Loucy (cell line): ENCODE data around the gene LRRC10.

Experiments
- H2AFZ ChIP-seq: fragments of 200-600 bp; sonication (generic); 2 replicates; pipeline ENCODE4 v1.6.0; 2016; ENCODE audit warnings: antibody characterized with exemption, mild to moderate bottlenecking, low read length, moderate library complexity
- H3F3A ChIP-seq: fragments of 200-600 bp; 2 replicates; pipeline ENCODE4 v1.6.0; 2016; ENCODE audit warnings: antibody characterized with exemption, low read depth, mild to moderate bottlenecking
- H3K27me3 ChIP-seq: fragments of 200-600 bp; sonication (generic); 2 replicates; pipeline ENCODE4 v1.6.1; 2014; ENCODE audit warnings: low read length, mild to moderate bottlenecking; ENCODE audit not compliant: insufficient read depth, poor library complexity, severe bottlenecking
- H3K36me3 ChIP-seq: fragments of 200-600 bp; sonication (generic); 2 replicates; pipeline ENCODE4 v1.6.1; 2016; ENCODE audit warnings: low read length; ENCODE audit not compliant: insufficient read depth
- H3K4me1 ChIP-seq: fragments of 200-600 bp; sonication (generic); 2 replicates; pipeline ENCODE4 v1.5.1; 2014; ENCODE audit warnings: low read length, mild to moderate bottlenecking; ENCODE audit not compliant: insufficient read depth, poor library complexity, severe bottlenecking
- H3K4me2 ChIP-seq: fragments of 200-600 bp; sonication (generic); 2 replicates; pipeline ENCODE4 v1.6.0; 2014; ENCODE audit warnings: antibody characterized with exemption, low read length, low read depth, mild to moderate bottlenecking; ENCODE audit not compliant: poor library complexity, severe bottlenecking
- H3K4me3 ChIP-seq: fragments of 200-600 bp; sonication (generic); 2 replicates; pipeline ENCODE4 v1.5.1; 2014; ENCODE audit warnings: low read length, mild to moderate bottlenecking, mixed read lengths; ENCODE audit not compliant: poor library complexity, severe bottlenecking
- H3K79me2 ChIP-seq: fragments of 200-600 bp; sonication (generic); 2 replicates; pipeline ENCODE4 v1.6.1; 2014; ENCODE audit warnings: low read length; ENCODE audit not compliant: insufficient read depth
- H3K9ac ChIP-seq: fragments of 200-600 bp; sonication (generic); 2 replicates; pipeline ENCODE4 v1.6.0; 2014; ENCODE audit warnings: mild to moderate bottlenecking, low read depth, low read length, moderate library complexity; ENCODE audit not compliant: poor library complexity, severe bottlenecking
- H3K9me2 ChIP-seq: fragments of 200-600 bp; sonication (generic); replicated peaks from 2 replicates; pipeline ENCODE4 v1.6.1; 2016; ENCODE audit warnings: low read depth, low read length, mixed read lengths
- H3K9me3 ChIP-seq: fragments of 200-600 bp; sonication (generic); 2 replicates; pipeline ENCODE4 v1.6.1; 2014; ENCODE audit warnings: mild to moderate bottlenecking, antibody characterized with exemption, low read length, low read depth; ENCODE audit not compliant: insufficient read depth
- H4K20me1 ChIP-seq: fragments of 200-600 bp; sonication (generic); 2 replicates; pipeline ENCODE4 v1.6.0; 2014; ENCODE audit warnings: antibody characterized with exemption, low read length, mild to moderate bottlenecking; ENCODE audit not compliant: insufficient read depth, poor library complexity, severe bottlenecking
- EZH2phosphoT487 ChIP-seq: fragments of 200-600 bp; IDR thresholded peaks from 2 replicates; pipeline ENCODE4 v1.6.1; 2018; ENCODE audit warnings: antibody characterized with exemption, mild to moderate bottlenecking, moderate library complexity, borderline replicate concordance
- TF ChIP-seq, protein P1 (sequence below): fragments of 200-600 bp; sonication (generic); conservative IDR thresholded peaks from 2 replicates; pipeline ENCODE4 v1.5.1; 2014; ENCODE audit warnings: mild to moderate bottlenecking, antibody characterized with exemption, low read length

LRRC10 gene

DNA sequence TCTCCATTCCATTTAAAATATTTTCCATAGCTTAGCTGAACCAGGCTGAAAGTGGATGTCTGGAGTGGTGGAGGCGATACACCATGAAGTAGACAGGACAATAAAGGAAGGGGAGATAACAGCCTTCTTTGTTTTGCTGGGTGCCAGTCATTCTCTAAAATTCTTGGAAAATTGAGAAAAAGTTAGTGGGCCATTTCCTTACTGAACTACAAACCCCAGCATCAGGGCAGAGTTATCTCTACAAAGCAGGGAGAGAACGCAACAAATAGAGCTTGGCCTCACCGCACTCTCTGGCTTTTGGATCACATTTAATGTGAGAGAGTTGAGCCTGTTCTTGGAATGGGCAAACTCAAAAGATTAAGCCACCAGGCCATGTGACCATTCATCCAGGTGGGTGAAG lies 41.2 kb upstream of the LRRC10 start:
- Histone ChIP-seq H4K20me1 (no peaks in the 10 kb centered on the region), H3K4me3 (no peak overlapping the region), H3K79me2 (no peaks in the 10 kb centered on the region), H3K9me2 (no peaks in the 10 kb centered on the region), H3K27me3 (no peaks in the 10 kb centered on the region), H3K4me2 (no peak overlapping the region), H3K4me1 (no peaks in the 10 kb centered on the region), H3K36me3 (no peaks in the 10 kb centered on the region), H2AFZ (no peak overlapping the region), H3K9ac (no peak overlapping the region), H3K9me3 (no peaks in the 10 kb centered on the region), H3F3A (no peaks in the 10 kb centered on the region)
- TF ChIP-seq EZH2phosphoT487, result no peak
- TF ChIP-seq, protein P1, sequence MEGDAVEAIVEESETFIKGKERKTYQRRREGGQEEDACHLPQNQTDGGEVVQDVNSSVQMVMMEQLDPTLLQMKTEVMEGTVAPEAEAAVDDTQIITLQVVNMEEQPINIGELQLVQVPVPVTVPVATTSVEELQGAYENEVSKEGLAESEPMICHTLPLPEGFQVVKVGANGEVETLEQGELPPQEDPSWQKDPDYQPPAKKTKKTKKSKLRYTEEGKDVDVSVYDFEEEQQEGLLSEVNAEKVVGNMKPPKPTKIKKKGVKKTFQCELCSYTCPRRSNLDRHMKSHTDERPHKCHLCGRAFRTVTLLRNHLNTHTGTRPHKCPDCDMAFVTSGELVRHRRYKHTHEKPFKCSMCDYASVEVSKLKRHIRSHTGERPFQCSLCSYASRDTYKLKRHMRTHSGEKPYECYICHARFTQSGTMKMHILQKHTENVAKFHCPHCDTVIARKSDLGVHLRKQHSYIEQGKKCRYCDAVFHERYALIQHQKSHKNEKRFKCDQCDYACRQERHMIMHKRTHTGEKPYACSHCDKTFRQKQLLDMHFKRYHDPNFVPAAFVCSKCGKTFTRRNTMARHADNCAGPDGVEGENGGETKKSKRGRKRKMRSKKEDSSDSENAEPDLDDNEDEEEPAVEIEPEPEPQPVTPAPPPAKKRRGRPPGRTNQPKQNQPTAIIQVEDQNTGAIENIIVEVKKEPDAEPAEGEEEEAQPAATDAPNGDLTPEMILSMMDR, result no peak

GRCh38 chr12:69649529-69649928 lies 38.8 kb upstream of the LRRC10 start:
- Histone ChIP-seq H3K4me1 (no peaks in the 10 kb centered on the region), H3K9me3 (no peaks in the 10 kb centered on the region), H3K79me2 (no peaks in the 10 kb centered on the region), H3K9me2 (no peaks in the 10 kb centered on the region), H3F3A (no peaks in the 10 kb centered on the region), H3K4me2 (no peak overlapping the region), H3K27me3 (no peaks in the 10 kb centered on the region), H3K9ac (no peak overlapping the region), H4K20me1 (no peaks in the 10 kb centered on the region), H3K36me3 (no peaks in the 10 kb centered on the region), H3K4me3 (no peak overlapping the region), H2AFZ (no peak overlapping the region)
- no peak for TF ChIP-seq EZH2phosphoT487
- TF ChIP-seq, protein P1, result peak; percentile 35

- H3F3A ChIP-seq, result no peaks in the 10 kb centered on the region
- H3K27me3 ChIP-seq, result no peaks in the 10 kb centered on the region
- no peaks in the 10 kb centered on the region for H3K79me2 ChIP-seq
- H3K9me3 ChIP-seq, result no peaks in the 10 kb centered on the region
- TF ChIP-seq, protein P1, result no peak
- no peak for TF ChIP-seq EZH2phosphoT487
- H3K9me2 ChIP-seq, result no peaks in the 10 kb centered on the region
- no peak overlapping the region for H3K4me2 ChIP-seq
- H4K20me1 ChIP-seq, result no peaks in the 10 kb centered on the region
- H2AFZ ChIP-seq, result no peak overlapping the region
- no peak overlapping the region for H3K4me3 ChIP-seq
- no peaks in the 10 kb centered on the region for H3K36me3 ChIP-seq
- no peak overlapping the region for H3K9ac ChIP-seq
- H3K4me1 ChIP-seq, result no peaks in the 10 kb centered on the region
Measured at GRCh38 chr12:69648476-69648875, 37.8 kb upstream of the LRRC10 start.
